Suppressor macrophage treated with lipopolysaccharide for 4 hours (primary cell): ENCODE data around the gene TMEM35B.
"Not testable (repeated sequence)": the region's sequence is repeated elsewhere in the genome, so short reads cannot be mapped to it uniquely, and the experiment has no call there.

Experiments used
- DNase-seq: peaks from one replicate; pipeline ENCODE4 v3.0.0-alpha.2; 2020

The TMEM35B gene

GRCh38 chr1:34984793-34985608 lies at the start of gene TMEM35B:
Gene TMEM35B, minus strand, starts transcription at chr1:34985347. Its CDS starts 42 bp downstream, at chr1:34985305.
- peak; percentile 89 for DNase-seq

GRCh38 chr1:35033346-35033745 lies 48.2 kb upstream of the TMEM35B start:
- no peak for DNase-seq

GRCh38 chr1:35032384-35032739 lies 47.2 kb upstream of the TMEM35B start:
- no peak for DNase-seq

- DNase-seq: peak; percentile 51
These were observed 45.8 kb upstream of the TMEM35B start for GRCh38 chr1:35030756-35031446.

- no peak for DNase-seq
These were observed 45.2 kb upstream of the TMEM35B start for GRCh38 chr1:35030338-35030737.

GRCh38 chr1:35029761-35030160 lies 44.6 kb upstream of the TMEM35B start:
- DNase-seq: peak; percentile 9

- no peak for DNase-seq
These were observed 31.3 kb upstream of the TMEM35B start for GRCh38 chr1:35016406-35016805.

- DNase-seq: no peak
These were observed 29.3 kb upstream of the TMEM35B start for GRCh38 chr1:35014486-35014885.

GRCh38 chr1:35005711-35006110 lies 20.6 kb upstream of the TMEM35B start:
- no peak for DNase-seq

GRCh38 chr1:35001743-35002142 lies 16.6 kb upstream of the TMEM35B start:
- no peak for DNase-seq

GRCh38 chr1:34994878-34995277 lies 9.7 kb upstream of the TMEM35B start:
- no peak for DNase-seq

GRCh38 chr1:34988581-34988980 lies 3.4 kb upstream of the TMEM35B start:
- no peak for DNase-seq

- DNase-seq: no peak
These were observed 3.0 kb upstream of the TMEM35B start for GRCh38 chr1:34988147-34988546.

GRCh38 chr1:34987018-34987417 lies 1.9 kb upstream of the TMEM35B start:
- no peak for DNase-seq

GRCh38 chr1:34985609-34985904 lies 410 bp upstream of the TMEM35B start:
- not testable (repeated sequence) for DNase-seq

- DNase-seq: no peak
These were observed 733 bp downstream of the TMEM35B start for GRCh38 chr1:34984435-34984792.

GRCh38 chr1:34983700-34984355 lies 1.3 kb downstream of the TMEM35B start:
- peak; percentile 23 for DNase-seq

- DNase-seq: no peak
These were observed 2.2 kb downstream of the TMEM35B start for GRCh38 chr1:34982820-34983376.

- no peak for DNase-seq
These were observed 4.4 kb downstream of the TMEM35B start for GRCh38 chr1:34980715-34981114.

GRCh38 chr1:34978921-34979320 lies 6.2 kb downstream of the TMEM35B start:
- no peak for DNase-seq

GRCh38 chr1:34977858-34978257 lies 7.3 kb downstream of the TMEM35B start:
- DNase-seq: no peak

GRCh38 chr1:34977210-34977471 lies 8.0 kb downstream of the TMEM35B start:
- DNase-seq: no peak

GRCh38 chr1:34976384-34977209 lies 8.6 kb downstream of the TMEM35B start:
- no peak for DNase-seq
